Astrocyte (in vitro differentiated cells and primary cell): ENCODE data around the gene HDAC11. TPM values are rescaled to one million over a fixed set of nuclear protein-coding genes. Genes with fewer than 3 reads are reported as not detected.

Source experiments
- DNase-seq: peaks from one replicate; pipeline ENCODE4 v3.0.0-alpha.2; 2010; ENCODE audit warnings: low read depth
- FAIRE-seq: peaks from 2 replicates; lab custom pipeline; 2011; peaks lifted over from hg19 to GRCh38; lab: Jason Lieb, UNC
- H2AFZ ChIP-seq: 2 replicates; pipeline ENCODE4 v1.6.0; 2012; ENCODE audit warnings: low read depth, low read length, inconsistent platforms
- H3K27ac ChIP-seq: 2 replicates; pipeline ENCODE4 v1.5.1; 2011; ENCODE audit warnings: low read depth, low read length, inconsistent platforms
- H3K27me3 ChIP-seq: 2 replicates; pipeline ENCODE4 v1.6.0; 2011; ENCODE audit warnings: low read length, inconsistent platforms; ENCODE audit not compliant: insufficient read depth
- H3K36me3 ChIP-seq: 2 replicates; pipeline ENCODE4 v1.5.1; 2011; ENCODE audit warnings: low read length, inconsistent platforms; ENCODE audit not compliant: insufficient read depth
- H3K4me1 ChIP-seq: 2 replicates; pipeline ENCODE4 v1.5.1; 2011; ENCODE audit warnings: low read length, inconsistent platforms; ENCODE audit not compliant: insufficient read depth
- H3K4me2 ChIP-seq: 2 replicates; pipeline ENCODE4 v1.6.0; 2012; ENCODE audit warnings: low read length, inconsistent platforms
- H3K4me3 ChIP-seq: 2 replicates; pipeline ENCODE4 v1.5.1; 2011; ENCODE audit warnings: low read depth, mild to moderate bottlenecking, low read length, inconsistent platforms; ENCODE audit not compliant: insufficient read depth
- H3K79me2 ChIP-seq: 2 replicates; pipeline ENCODE4 v1.6.0; 2012; ENCODE audit warnings: mild to moderate bottlenecking, low read length, inconsistent platforms; ENCODE audit not compliant: insufficient read depth
- H3K9ac ChIP-seq: 2 replicates; pipeline ENCODE4 v1.6.0; 2012; ENCODE audit warnings: mild to moderate bottlenecking, low read length, inconsistent platforms
- H3K9me3 ChIP-seq: 2 replicates; pipeline ENCODE4 v1.5.1; 2012; ENCODE audit warnings: low read depth, mild to moderate bottlenecking, low read length, inconsistent platforms; ENCODE audit not compliant: insufficient read depth
- H4K20me1 ChIP-seq: 2 replicates; pipeline ENCODE4 v1.6.0; 2012; ENCODE audit warnings: low read length, inconsistent platforms; ENCODE audit not compliant: insufficient read depth
- H3K27ac Mint-ChIP-seq: one replicate; pipeline ENCODE4 v1.8.0; 2021; ENCODE audit warnings: mild to moderate bottlenecking, mixed read lengths; ENCODE audit not compliant: unreplicated experiment
- H3K27me3 Mint-ChIP-seq: one replicate; pipeline ENCODE4 v1.8.0; 2021; ENCODE audit warnings: low read depth, mixed read lengths; ENCODE audit not compliant: unreplicated experiment
- H3K36me3 Mint-ChIP-seq: one replicate; pipeline ENCODE4 v1.8.0; 2021; ENCODE audit warnings: low read depth, mixed read lengths; ENCODE audit not compliant: unreplicated experiment
- H3K4me1 Mint-ChIP-seq: one replicate; pipeline ENCODE4 v1.8.0; 2021; ENCODE audit warnings: low read depth, mixed read lengths; ENCODE audit not compliant: unreplicated experiment
- H3K4me3 Mint-ChIP-seq: one replicate; pipeline ENCODE4 v1.8.0; 2021; ENCODE audit warnings: mild to moderate bottlenecking, moderate library complexity, mixed read lengths; ENCODE audit not compliant: unreplicated experiment
- H3K9me3 Mint-ChIP-seq: one replicate; pipeline ENCODE4 v1.8.0; 2021; ENCODE audit warnings: mild to moderate bottlenecking, mixed read lengths; ENCODE audit not compliant: unreplicated experiment
- EZH2 ChIP-seq: IDR thresholded peaks from 2 replicates; pipeline ENCODE4 v1.6.1; 2012; ENCODE audit warnings: mild to moderate bottlenecking, low read length, inconsistent platforms; ENCODE audit not compliant: insufficient read depth
- total RNA-seq: library from RNA; stranded (reverse); gene quantifications from 2 replicates; pipeline ENCODE4 v1.2.1, GENCODE V29; 2021
- TF ChIP-seq, protein P1 (sequence below): IDR thresholded peaks from 2 replicates; pipeline ENCODE4 v1.5.1; 2011; ENCODE audit warnings: low read depth, mild to moderate bottlenecking, inconsistent platforms, low read length, moderate library complexity; ENCODE audit not compliant: insufficient read depth

Gene HDAC11
- total RNA-seq, 1 donor from 2014 or later = 8.6 TPM

DNA sequence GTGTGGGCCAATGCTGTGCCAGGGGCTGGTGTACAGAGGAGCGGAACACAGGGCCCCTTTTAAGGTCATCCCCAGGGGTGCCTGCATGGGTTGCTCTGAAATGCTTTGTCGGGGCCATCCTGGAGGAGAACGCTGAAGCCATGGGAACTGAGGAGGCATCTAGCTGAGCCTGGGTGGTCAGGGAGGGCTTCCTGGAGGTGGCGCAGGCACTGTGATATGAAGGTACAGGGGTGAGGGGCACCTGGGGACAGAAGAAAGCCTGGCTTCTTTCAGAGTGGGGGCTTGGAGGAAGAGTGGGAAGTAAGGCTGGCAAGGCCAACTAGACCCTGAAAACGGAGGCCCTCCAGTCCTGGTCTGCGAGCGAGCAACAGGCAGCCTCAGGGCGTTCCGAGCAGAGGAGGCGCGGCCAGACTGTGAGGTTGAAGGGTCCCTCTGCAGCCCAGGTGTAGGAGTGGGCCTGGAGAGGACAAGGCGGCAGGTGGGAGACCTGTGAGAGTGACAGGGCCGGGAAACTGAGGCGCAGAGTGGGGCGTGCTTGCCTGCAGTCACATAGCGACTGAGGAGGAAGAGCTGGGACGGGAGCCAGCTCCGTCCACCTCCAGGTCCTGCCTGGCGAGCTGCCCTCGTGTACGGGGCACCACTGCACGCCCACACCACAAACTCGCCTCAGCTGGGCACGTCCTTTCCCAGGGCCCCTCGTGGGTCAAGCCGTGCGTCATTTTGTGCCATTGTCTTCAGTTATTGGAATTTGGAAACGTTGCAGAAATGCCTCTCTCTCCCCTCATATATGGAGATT lies 72.9 kb downstream of the HDAC11 start:
- no peaks in the 10 kb centered on the region for H3K9me3 ChIP-seq
- H3K27me3 Mint-ChIP-seq = peaks cover 22% of the 10 kb centered on the region
- H3K4me1 Mint-ChIP-seq = peaks cover 19% of the 10 kb centered on the region
- H2AFZ ChIP-seq = no peak overlapping the region
- FAIRE-seq = no peak
- no peak overlapping the region for H3K4me3 Mint-ChIP-seq
- H3K4me2 ChIP-seq = no peak overlapping the region
- H4K20me1 ChIP-seq = no peaks in the 10 kb centered on the region
- no peaks in the 10 kb centered on the region for H3K79me2 ChIP-seq
- H3K4me3 ChIP-seq = no peak overlapping the region
- no peak for DNase-seq
- TF ChIP-seq, protein P1, sequence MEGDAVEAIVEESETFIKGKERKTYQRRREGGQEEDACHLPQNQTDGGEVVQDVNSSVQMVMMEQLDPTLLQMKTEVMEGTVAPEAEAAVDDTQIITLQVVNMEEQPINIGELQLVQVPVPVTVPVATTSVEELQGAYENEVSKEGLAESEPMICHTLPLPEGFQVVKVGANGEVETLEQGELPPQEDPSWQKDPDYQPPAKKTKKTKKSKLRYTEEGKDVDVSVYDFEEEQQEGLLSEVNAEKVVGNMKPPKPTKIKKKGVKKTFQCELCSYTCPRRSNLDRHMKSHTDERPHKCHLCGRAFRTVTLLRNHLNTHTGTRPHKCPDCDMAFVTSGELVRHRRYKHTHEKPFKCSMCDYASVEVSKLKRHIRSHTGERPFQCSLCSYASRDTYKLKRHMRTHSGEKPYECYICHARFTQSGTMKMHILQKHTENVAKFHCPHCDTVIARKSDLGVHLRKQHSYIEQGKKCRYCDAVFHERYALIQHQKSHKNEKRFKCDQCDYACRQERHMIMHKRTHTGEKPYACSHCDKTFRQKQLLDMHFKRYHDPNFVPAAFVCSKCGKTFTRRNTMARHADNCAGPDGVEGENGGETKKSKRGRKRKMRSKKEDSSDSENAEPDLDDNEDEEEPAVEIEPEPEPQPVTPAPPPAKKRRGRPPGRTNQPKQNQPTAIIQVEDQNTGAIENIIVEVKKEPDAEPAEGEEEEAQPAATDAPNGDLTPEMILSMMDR = no peak
- no peak for TF ChIP-seq EZH2
- peaks cover 2% of the 10 kb centered on the region for H3K27me3 ChIP-seq
- H3K36me3 ChIP-seq = no peaks in the 10 kb centered on the region
- H3K36me3 Mint-ChIP-seq = no peaks in the 10 kb centered on the region
- H3K4me1 ChIP-seq = peaks cover 6% of the 10 kb centered on the region
- H3K9ac ChIP-seq = no peak overlapping the region
- H3K9me3 Mint-ChIP-seq = peaks cover 2% of the 10 kb centered on the region
- no peak overlapping the region for H3K27ac Mint-ChIP-seq
- no peak overlapping the region for H3K27ac ChIP-seq

DNA sequence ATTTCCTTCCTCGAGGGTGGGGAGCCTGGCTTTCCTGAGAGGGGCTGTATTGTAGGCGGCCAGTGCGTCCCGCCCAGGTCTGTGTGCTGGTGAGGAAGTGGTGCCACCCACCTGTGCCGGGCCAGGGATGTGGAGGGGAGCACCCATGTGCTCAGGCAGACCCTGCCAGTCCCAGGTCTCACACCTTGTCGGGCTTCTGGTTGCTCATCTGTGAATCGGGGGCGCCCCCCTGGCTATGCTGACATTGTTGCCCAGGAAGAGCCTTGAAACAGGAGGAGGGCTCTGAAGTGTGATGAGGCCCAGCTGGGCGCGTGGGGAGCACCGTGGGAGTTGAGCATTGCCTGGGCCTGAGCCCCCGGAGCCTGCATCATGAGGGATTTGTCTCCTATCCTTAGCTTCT lies 73.6 kb downstream of the HDAC11 start:
- no peaks in the 10 kb centered on the region for H3K9me3 ChIP-seq
- no peaks in the 10 kb centered on the region for H3K79me2 ChIP-seq
- peaks cover 16% of the 10 kb centered on the region for H3K4me1 Mint-ChIP-seq
- H3K27ac ChIP-seq = no peak overlapping the region
- DNase-seq = no peak
- TF ChIP-seq, protein P1 = no peak
- no peak for TF ChIP-seq EZH2
- no peak for FAIRE-seq
- H3K36me3 ChIP-seq = no peaks in the 10 kb centered on the region
- no peaks in the 10 kb centered on the region for H3K36me3 Mint-ChIP-seq
- H2AFZ ChIP-seq = no peak overlapping the region
- H3K9me3 Mint-ChIP-seq = peaks cover 2% of the 10 kb centered on the region
- no peak overlapping the region for H3K4me3 Mint-ChIP-seq
- no peak overlapping the region for H3K27ac Mint-ChIP-seq
- peaks cover 2% of the 10 kb centered on the region for H3K27me3 ChIP-seq
- H3K4me2 ChIP-seq = no peak overlapping the region
- H3K4me1 ChIP-seq = peaks cover 1% of the 10 kb centered on the region
- H4K20me1 ChIP-seq = no peaks in the 10 kb centered on the region
- H3K9ac ChIP-seq = no peak overlapping the region
- H3K4me3 ChIP-seq = no peak overlapping the region
- H3K27me3 Mint-ChIP-seq = peaks cover 23% of the 10 kb centered on the region

DNA sequence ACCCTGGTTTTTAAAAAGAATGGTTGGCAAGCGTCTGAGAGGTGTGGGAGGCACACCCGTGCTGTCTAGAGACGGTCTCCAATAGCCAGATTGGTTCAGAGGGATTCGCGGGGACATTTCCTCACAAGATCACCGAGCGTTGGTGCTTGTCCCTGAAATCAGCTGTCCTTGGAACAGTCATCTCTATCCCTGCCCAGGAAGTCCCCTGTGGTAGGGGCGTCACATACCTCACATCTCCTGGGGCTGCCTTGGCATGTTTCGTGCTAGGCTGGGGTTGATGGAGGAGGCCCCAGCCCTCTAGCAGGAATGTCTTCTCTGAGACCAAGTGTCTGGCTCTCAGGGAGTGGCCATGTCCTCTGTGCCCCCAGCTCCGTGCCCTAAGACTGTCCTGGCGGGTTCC lies 75.6 kb downstream of the HDAC11 start:
- no peak for FAIRE-seq
- H3K4me1 ChIP-seq = no peaks in the 10 kb centered on the region
- no peak overlapping the region for H3K9ac ChIP-seq
- H3K4me1 Mint-ChIP-seq = peaks cover 12% of the 10 kb centered on the region
- peaks cover 3% of the 10 kb centered on the region for H3K9me3 Mint-ChIP-seq
- H3K36me3 Mint-ChIP-seq = no peaks in the 10 kb centered on the region
- no peak overlapping the region for H3K4me2 ChIP-seq
- peaks cover 5% of the 10 kb centered on the region for H3K27me3 ChIP-seq
- H3K27me3 Mint-ChIP-seq = peaks cover 24% of the 10 kb centered on the region
- no peak overlapping the region for H2AFZ ChIP-seq
- no peak overlapping the region for H3K4me3 ChIP-seq
- no peak overlapping the region for H3K27ac Mint-ChIP-seq
- DNase-seq = no peak
- H3K4me3 Mint-ChIP-seq = no peak overlapping the region
- peaks cover 3% of the 10 kb centered on the region for H4K20me1 ChIP-seq
- H3K36me3 ChIP-seq = no peaks in the 10 kb centered on the region
- H3K27ac ChIP-seq = no peak overlapping the region
- no peaks in the 10 kb centered on the region for H3K9me3 ChIP-seq
- TF ChIP-seq, protein P1 = no peak
- TF ChIP-seq EZH2 = no peak
- no peaks in the 10 kb centered on the region for H3K79me2 ChIP-seq
